GM21526 (cell line): Measurements from ENCODE around the gene PLEKHH3.
A peak's percentile ranks its signal among the peaks of the same experiment; 100 is the strongest.

ENCODE experiments used
- ATAC-seq: cut with Tn5 transposase; IDR thresholded peaks from one replicate; pipeline ENCODE4 v1.9.1; 2021; ENCODE audit warnings: moderate library complexity; ENCODE audit not compliant: unreplicated experiment, low FRiP score

The PLEKHH3 gene

GRCh38 chr17:42686520-42687128 lies 9.8 kb upstream of the PLEKHH3 start:
- no peak for ATAC-seq

GRCh38 chr17:42685831-42686230 lies 9.0 kb upstream of the PLEKHH3 start:
- no peak for ATAC-seq

DNA sequence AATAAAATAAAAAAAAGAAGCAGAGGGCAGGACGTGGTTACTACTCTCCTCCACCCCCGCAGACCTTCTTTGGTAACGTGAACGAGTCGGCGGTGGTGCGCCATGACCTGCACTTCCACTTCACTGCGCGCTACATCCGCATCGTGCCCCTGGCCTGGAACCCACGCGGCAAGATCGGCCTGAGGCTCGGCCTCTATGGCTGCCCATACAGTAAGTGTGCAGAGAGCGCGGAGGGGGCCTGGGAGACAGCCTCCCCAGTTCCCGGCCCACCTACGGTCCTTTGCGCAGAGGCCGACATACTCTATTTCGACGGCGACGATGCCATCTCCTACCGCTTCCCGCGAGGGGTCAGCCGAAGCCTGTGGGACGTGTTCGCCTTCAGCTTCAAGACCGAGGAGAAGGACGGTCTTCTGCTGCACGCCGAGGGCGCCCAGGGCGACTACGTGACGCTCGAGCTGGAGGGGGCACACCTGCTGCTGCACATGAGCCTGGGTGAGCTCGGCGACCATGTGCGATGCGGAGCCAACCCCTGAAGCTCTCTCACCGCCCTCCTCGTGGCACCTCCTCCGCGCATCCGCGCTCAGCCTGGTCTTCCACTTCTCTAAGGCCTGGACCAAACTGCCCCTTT lies 8.2 kb upstream of the PLEKHH3 start:
- ATAC-seq, result no peak

GRCh38 chr17:42683407-42684034 lies 6.7 kb upstream of the PLEKHH3 start:
- no peak for ATAC-seq

GRCh38 chr17:42682722-42683403 lies 6.1 kb upstream of the PLEKHH3 start:
- ATAC-seq, result no peak

GRCh38 chr17:42681976-42682721 lies 5.4 kb upstream of the PLEKHH3 start, which contains the start of gene CNTNAP1:
Gene CNTNAP1, plus strand, starts transcription at chr17:42682531. Its CDS starts 299 bp downstream, at chr17:42682830.
- no peak for ATAC-seq

- ATAC-seq, result no peak
Measured at GRCh38 chr17:42680331-42680808, 3.6 kb upstream of the PLEKHH3 start.

DNA sequence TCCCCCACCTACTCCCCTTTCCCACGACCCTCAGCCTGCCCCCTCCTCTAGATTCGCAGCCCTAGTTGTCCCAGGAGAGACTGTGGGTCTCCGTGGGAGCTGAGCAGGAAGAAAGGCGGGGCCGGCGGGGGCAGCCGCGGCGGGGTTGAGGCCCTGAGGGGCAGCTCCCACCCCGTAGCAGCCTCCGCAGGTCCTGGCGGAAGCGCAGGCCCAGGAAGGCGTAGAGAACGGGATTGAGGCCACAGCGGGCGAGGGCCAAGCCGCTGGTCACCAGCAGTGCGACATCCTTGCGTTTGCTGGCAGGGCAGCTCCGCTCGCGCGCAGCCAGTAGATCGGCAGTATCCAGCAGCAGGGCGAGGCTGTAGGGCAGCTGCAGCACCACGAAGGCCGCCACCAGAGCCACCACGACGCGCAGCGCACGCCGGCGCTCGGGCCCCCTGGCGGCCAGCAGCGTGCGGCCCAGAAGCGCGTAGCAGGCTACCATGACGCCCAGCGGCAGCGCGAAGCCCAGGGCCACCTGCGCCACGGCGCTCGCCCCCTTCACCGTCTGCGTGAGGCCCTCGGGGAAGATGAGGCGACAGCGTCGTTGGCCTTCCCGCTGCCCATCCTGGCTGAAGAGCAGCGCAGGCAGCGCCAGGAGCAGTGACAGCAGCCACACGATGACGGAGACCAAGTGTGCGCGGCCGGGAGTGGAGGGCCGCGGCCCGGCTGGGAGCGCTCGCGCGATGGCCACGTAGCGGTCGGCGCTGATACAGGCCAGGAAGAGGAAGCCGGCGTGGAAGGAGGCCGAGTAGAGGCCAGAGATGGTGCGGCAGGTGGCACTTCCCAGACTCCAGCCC lies 2.9 kb upstream of the PLEKHH3 start:
- no peak for ATAC-seq

- no peak for ATAC-seq
Measured at GRCh38 chr17:42678951-42679491, 2.2 kb upstream of the PLEKHH3 start.

DNA sequence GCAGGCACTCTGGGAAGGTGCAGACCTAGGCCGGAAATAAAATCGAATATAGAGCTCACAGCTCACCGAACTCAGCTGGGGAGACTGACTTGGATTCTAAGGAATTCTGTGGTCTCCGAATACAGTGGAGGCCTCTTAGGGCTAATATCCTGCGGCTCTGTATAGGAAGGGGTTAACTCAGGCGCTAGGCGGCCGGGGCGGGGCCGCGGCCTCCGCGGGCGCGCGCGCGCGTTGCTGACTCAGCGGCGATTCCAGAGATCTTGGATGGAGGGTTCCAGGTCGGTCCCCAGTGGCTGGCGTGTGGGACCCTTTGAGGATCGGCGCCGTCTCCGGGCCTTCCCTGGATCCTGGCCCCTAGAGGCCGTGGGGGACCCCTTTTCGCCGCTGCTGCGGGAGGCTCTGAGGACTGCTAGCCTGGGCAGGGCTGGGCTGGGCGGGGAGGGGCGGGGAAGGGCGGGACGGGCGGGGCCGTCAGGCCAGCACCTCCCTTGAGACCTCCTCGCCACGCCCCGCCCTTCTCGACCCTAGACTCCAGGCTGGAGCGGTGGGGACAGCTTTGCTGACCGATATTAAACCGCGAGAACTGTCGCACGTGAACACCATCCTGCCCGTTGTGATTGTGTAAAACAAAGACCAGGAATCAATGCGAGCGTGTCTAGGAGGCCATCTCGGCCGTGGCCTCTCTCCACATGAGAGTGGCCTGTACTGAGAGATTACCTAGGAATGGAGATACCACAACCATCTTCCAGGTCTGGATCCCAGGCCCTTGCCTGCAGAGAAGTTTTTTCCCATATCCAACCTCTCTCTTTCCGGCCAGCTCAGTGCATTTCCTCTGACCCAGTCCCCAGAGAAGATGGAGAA lies 1.4 kb upstream of the PLEKHH3 start:
- no peak for ATAC-seq

DNA sequence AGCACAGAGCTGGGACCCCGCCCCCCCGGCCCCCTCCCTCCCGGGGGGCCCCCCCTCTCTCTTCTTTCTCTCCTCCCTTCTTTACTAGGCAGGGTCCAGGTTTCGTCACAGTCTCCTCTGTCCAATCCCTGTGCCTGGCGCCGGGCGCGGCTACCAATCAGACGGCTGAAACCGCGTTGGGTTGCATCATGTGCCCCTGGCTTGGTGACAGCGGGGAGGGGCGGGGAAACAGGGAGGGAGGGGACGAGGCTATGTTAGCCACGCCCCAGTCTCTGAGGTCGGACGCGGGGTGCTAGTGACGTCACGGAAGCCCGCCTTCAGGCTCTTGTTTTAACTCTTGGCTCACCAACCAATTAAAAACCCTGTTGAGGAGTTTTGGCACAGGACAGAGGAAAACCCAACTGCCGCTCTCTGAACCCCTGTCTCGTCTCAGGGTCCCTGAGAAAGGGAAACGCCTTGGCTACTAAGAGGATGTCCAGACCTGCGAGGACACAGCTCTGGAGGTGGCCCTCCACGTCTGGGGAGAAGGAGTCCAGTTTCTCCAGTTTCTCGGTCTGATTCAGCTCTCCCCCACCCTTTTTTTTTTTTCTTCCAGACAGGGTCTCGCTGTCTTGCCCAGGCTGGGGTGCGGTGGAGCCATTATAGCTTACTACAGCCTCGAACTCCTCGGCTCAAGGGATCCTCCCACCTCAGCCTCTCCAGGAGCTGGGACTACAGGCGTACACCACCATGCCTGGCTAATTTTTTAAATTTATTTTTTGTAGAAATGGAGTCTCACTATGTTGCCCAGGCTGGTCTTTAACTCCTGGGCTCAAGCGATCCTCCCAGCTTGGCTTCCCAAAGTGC lies 441 bp upstream of the PLEKHH3 start:
- ATAC-seq, result peak; percentile 53

GRCh38 chr17:42675965-42676423 lies 800 bp downstream of the PLEKHH3 start:
- no peak for ATAC-seq

DNA sequence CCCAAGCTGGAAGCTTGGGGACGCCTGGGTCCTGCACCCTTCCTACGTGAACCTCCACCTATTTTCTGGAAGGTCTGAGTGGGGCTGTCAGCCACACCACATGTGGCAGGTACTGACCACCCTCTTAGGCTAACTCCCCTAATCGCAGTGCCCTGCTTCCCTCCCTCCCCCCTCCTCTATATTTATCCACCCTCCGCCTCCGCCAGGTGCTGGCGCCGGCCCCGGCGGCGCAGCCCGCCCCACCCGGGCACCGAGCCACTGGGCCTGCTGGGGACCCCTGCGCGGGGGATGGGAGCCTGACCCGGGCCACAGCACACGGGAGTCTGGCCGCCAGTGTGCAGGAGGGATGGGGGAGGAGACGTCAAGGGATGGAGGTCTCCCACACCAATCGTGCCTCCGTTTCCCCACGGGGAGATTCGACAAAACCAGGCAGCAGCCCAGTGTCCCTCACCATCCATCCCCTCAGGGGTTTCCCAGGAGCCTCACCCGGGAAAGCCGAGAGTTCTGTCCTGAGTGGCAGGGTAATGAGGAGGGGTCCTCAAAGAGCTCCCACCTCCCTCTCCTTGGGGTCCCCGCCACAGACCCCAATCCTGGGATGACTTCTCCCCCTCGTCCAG lies 1.3 kb downstream of the PLEKHH3 start:
- ATAC-seq, result no peak

DNA sequence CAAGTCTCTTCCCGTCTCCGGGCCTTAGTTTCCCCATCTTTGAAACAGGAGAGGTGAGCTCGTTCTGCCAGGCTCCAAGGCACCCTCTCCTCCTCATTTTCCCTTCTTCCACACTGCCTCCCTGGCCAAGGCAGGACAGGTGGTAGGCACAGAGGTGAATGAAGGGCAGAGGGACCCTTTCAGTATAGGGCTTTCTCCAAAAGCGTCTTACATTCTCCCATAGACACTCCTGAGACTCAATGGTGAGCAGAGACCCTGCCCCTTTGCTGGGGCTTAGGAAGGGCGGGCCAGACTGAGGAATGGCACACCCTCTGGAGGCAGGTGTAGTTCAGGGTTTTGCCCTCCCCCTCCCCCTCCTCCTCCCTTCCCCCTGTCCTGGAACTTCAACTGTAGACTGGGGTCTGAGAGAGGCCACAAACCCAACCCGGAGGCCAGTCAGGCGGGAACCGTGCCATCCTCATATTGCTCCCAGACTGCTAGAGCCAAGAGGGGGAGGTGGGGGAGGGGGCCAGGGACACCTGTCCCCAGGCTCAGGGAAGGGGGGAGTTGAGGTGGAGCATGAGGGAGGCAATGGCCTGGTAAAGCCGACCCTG lies 1.9 kb downstream of the PLEKHH3 start:
- no peak for ATAC-seq

- no peak for ATAC-seq
Measured at GRCh38 chr17:42673885-42674754, 2.7 kb downstream of the PLEKHH3 start.
